Activated CD4-positive, CD25-positive, alpha-beta regulatory T cell (primary cell): ENCODE measurements around the gene BEST3.
"Not testable (repeated sequence)": the region's sequence is repeated elsewhere in the genome, so short reads cannot be mapped to it uniquely, and the experiment has no call there.

Experiments
- DNase-seq, 4 experiments: peaks; one replicate each; lab custom pipeline; 2025; lab: John Stamatoyannopoulos, UW

BEST3 gene

GRCh38 chr12:69688021-69688420, 11.1 kb downstream of the BEST3 start:
- no peak for DNase-seq

GRCh38 chr12:69687390-69687789, 11.7 kb downstream of the BEST3 start:
- no peak for DNase-seq

- DNase-seq = no peak
Measured at GRCh38 chr12:69686731-69687130, 12.4 kb downstream of the BEST3 start.

- DNase-seq = no peak
Measured at GRCh38 chr12:69685810-69686209, 13.3 kb downstream of the BEST3 start.

- DNase-seq = no peak
Measured at GRCh38 chr12:69684466-69684865, 14.6 kb downstream of the BEST3 start.

GRCh38 chr12:69682110-69682755, 16.9 kb downstream of the BEST3 start:
- DNase-seq = no peak

GRCh38 chr12:69679119-69679518, 20.0 kb downstream of the BEST3 start:
- DNase-seq = no peak

- no peak for DNase-seq
Measured at GRCh38 chr12:69676257-69677012, 22.7 kb downstream of the BEST3 start.

GRCh38 chr12:69672195-69672594, 26.9 kb downstream of the BEST3 start:
- DNase-seq = no peak

GRCh38 chr12:69671597-69671996, 27.5 kb downstream of the BEST3 start:
- no peak for DNase-seq

GRCh38 chr12:69666798-69667197, 32.3 kb downstream of the BEST3 start:
- no peak for DNase-seq

- not testable (repeated sequence) for DNase-seq
Measured at GRCh38 chr12:69664930-69665377, 34.1 kb downstream of the BEST3 start.

- no peak for DNase-seq
Measured at GRCh38 chr12:69663726-69664125, 35.4 kb downstream of the BEST3 start.

GRCh38 chr12:69662764-69663163, 36.3 kb downstream of the BEST3 start:
- no peak for DNase-seq

GRCh38 chr12:69661386-69661785, 37.7 kb downstream of the BEST3 start:
- DNase-seq = no peak

GRCh38 chr12:69660164-69660863, 38.8 kb downstream of the BEST3 start:
- DNase-seq = no peak

GRCh38 chr12:69658203-69658602, 40.9 kb downstream of the BEST3 start:
- no peak for DNase-seq

GRCh38 chr12:69657376-69658137, 41.5 kb downstream of the BEST3 start:
- DNase-seq = no peak

- DNase-seq = no peak
Measured at GRCh38 chr12:69655616-69656340, 43.3 kb downstream of the BEST3 start.

- DNase-seq = no peak
Measured at GRCh38 chr12:69653703-69654102, 45.4 kb downstream of the BEST3 start.

GRCh38 chr12:69651922-69652321, 47.2 kb downstream of the BEST3 start:
- no peak for DNase-seq

- DNase-seq = no peak
Measured at GRCh38 chr12:69649529-69649928, 49.6 kb downstream of the BEST3 start.
